NOMO-1 treated with dmso at 0.1 percent for 144 hours (cell line): Measurements from ENCODE around the gene LGALS13.
"Not testable (repeated sequence)": the region's sequence is repeated elsewhere in the genome, so short reads cannot be mapped to it uniquely, and the experiment has no call there.

Experiments used
- DNase-seq: peaks from one replicate; lab custom pipeline; 2025; ENCODE audit not compliant: unreplicated experiment; lab: John Stamatoyannopoulos, UW

Gene LGALS13

DNA sequence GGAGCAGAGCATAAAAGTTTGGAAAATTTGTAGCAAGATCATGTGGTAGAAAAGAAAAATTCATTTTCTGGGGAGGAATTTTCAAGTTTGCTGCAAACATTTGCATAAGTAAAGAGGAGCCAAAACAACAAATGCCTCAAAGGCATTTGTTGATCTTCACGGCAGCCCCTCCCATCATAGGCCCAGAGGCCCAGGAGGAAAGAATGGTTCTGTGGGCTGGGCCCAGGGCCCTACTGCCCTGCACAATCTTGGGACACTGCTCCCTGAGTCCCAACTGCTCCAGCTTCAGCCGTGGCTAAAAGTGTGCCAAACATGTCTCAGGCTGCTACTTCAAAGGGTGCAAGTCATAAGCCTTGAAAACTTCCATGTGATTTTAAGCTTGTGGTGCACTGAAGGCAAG, 11.3 kb downstream of the LGALS13 start:
- DNase-seq, result no peak

DNA sequence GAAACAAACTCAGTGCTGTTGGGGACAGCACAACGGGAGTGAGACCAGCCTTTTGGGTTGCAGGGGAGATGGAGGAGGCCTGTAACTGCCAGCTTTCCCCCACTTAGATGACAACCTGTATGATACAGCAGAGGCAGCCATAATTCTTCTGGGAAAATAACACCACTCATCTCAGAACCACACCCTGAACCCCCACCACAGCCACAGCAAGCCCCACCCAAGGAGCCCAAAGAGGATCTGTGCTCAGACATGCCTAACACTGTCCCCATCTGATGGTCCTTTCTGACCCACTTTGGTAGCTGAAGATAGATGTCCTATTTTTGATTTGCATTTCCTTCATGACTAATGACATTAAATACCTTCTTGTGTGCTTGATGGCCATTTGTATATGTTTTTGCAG, 15.4 kb downstream of the LGALS13 start:
- no peak for DNase-seq

DNA sequence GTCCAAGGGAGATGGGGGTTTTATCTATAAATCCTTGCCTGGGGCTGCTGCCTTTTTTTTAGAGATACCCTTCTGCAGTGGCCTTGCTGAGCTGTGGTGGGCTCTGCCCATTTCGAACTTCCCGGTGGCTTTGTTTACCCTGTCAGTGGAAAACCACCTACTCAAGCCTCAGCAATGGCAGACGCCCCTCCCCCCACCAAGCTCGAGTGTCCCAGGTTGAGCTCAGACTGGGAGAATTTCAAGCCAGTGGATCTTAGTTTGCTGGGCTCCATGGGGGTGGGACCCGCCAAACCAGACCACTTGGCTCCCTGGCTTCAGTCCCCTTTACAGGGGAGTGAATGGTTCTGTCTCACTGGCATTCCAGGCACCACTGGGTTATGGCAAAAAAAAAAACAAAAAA, 21.6 kb downstream of the LGALS13 start:
- DNase-seq, result no peak

DNA sequence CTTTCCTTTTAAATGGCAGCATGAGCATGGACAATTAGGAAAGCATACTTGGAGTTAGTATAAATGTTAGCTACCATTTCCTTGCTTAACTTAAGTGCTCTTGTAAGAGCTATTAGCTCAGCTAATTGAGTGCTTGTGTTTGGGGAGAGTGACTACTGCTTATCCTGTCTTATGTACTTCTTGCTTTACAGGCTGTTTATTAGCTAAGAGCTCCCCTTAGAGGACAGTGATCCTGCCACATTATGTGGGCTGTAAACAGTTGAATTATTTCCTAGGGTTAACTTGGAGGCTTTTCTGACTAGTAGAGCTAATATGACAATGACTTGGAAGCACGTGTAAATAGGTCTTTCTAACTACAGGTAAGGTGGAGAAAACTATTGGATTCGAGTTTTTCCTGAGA, 25.3 kb downstream of the LGALS13 start:
- not testable (repeated sequence) for DNase-seq

DNA sequence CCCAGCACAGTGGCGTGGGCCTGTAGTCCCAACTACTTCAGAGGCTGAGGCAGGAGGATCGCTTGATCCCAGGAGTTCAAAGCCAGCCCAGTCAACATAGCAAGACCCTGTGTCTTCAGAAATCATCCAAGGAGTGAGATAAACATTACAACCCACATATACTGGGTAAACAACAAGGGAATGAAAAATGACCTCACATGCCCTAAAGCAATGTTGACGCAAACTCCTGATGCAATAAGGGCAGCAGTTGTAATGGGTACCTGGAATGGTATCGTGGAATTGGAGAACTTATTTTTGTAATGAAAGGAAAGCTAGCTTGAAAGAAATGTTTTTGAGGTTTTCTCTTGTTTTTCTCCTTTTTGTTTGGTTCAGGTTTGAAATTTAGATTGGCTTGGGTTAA, 28.9 kb downstream of the LGALS13 start:
- DNase-seq, result no peak

DNA sequence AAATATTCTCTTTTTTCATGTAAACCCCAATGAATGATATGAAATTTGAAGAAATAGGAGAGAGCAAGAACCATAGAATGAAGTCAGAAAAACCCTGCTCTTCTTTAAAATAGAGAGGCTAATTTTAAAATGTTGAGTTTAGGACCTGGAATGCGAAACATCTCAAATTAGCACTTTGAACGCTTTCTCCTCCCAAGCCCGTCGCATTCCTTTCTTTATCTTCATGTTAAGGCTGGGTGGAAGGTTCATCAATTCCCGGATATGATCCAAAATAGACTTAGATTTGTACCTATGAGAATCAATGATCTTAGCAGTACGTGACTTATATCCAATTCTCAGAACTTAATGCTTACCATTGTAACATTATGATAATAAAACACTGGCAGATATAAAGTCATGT, 29.3 kb downstream of the LGALS13 start:
- no peak for DNase-seq

DNA sequence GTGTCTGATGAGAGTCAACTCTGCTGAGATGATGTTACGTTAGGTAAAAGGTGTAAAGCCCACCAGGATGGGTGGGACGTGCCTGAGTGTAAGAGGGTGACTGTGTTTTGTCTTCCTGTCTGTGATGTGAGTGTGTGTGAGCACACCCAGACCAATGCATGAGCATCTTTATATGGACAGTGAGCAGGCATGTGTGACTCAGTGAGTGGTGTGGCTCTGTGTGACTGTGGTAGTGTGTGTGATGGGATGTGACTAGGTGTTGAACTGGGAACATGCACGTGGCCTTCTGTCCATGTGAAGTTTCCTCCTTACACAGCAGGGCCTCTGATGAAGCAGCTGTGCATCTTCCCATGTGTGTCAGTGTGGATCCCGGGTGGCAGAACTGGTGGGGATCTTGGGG, 35.6 kb downstream of the LGALS13 start:
- no peak for DNase-seq

DNA sequence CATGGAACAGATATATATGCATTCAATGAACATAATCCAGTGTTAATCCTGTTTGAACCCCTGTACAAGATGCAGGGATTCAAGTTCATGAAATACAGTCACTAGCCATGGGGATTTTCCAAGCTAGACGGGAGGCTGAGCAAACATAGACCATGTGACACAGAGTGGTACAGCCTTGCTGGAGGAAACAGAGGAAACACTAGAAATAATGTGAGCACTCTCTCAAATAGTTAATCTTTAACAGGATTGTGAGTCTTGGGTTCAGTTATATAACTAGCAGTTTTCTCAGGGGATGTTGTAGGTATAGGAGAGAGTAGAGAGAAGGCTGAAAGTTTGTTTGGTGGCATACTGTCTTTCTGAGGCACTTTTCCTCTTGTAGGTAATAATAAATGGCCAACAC, 39.4 kb downstream of the LGALS13 start:
- DNase-seq, result no peak

DNA sequence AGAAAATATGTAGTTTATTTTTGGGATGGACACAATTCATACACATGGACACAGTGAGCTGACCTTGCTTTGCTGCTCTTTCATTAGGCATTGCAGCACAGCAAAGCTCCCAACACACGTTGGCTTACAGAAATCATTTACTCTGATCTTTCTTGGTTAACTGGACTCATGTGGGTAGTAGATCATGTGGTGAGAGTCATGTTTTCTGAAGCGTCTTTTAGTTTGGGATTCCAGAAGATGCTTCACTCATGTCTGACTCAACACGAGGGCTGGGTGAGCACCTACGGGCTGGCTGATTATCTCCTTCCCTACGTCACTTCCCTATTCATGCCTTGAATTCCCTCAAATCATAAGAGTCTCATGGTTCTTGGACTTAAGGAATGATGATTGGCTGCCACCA, 41.3 kb downstream of the LGALS13 start:
- no peak for DNase-seq

DNA sequence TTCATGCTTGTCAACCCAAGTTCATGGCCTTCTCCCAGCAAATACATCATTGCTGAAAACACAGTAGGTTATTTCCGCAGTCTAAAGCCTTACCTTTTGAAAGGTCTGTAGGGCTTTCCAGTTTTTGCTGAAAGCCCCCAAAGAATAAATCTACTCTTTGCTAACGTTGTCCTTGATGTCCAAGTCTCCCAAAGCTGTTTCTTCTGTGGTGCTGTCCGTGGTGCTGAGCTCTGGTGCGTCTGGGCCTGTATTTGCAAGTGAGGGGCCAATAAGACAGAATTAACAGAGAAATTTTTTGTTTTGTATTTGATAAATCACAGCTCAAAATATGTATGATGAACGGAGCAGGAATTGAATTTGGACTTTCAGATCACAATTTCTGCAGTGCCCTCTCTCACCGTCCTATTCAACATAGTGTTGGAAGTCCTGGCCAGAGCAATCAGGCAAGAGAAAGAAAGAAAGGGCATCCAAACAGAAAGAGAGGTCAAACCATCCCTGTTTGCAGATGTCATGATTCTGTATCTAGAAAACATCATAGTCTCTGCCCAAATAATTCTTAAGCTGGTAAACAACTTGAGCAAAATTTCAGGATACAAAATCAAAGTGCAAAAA, 43.6 kb downstream of the LGALS13 start:
- DNase-seq, result no peak

DNA sequence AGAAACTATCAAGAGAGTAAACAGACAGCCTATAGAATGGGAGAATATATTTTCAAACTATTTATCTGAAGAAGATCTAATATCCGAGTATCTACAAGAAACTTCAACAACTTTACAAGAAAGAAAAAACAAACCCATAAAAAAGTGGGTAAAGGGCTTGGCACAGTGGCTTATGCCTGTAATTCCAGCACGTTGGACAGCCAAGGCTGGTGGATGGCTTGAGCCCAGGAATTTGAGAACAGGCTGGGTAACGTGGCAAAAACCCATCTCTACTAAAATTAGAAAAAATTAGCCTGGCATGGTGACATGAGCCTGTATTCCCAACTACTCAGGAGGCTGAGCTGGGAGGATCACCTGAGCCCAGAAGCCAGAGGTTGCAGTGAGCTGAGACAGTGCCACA, 45.6 kb downstream of the LGALS13 start:
- DNase-seq, result no peak

DNA sequence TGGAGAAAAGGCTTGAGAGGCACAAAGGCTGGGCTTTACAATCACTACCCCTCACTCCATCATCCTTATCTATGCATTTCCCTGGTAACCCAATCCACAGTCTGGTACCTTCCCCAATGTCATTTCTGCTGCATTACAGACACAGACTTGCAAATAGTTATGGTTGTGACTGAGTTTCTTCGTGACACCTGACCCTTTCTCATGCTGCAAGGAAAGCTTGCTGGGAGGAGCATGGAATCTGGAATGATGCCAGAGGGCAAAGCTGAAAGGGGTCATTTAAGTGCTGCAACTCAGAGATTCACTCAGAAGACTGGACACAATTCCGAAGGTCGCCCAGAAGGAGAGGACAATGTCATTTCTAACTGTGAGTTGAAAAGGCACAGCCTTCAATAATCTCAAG, 53.3 kb downstream of the LGALS13 start, which contains the start of gene LGALS16:
TSS of gene LGALS16 (plus strand) at position 301 of the 400 bp plus-strand sequence. CDS start at position 350, 49 bp downstream.
- no peak for DNase-seq
